Mesodermal cell (in vitro differentiated cells): Measurements from ENCODE around the gene AAK1.

Source experiments
- H3K27ac ChIP-seq: 2 replicates; pipeline ENCODE4 v1.7.0; 2013; ENCODE audit warnings: mild to moderate bottlenecking, low read depth, low read length, moderate library complexity; ENCODE audit not compliant: severe bottlenecking
- H3K36me3 ChIP-seq: 2 replicates; pipeline ENCODE4 v1.7.1; 2013; ENCODE audit warnings: mild to moderate bottlenecking, low read length, moderate library complexity; ENCODE audit not compliant: control insufficient read depth, insufficient read depth
- H3K4me1 ChIP-seq: one replicate; pipeline ENCODE4 v1.7.1; 2013; ENCODE audit warnings: mild to moderate bottlenecking, low read length; ENCODE audit not compliant: insufficient read depth, control insufficient read depth, poor library complexity, severe bottlenecking
- H3K4me3 ChIP-seq: 2 replicates; pipeline ENCODE4 v1.7.0; 2013; ENCODE audit warnings: low read length, control low read depth, mild to moderate bottlenecking; ENCODE audit not compliant: insufficient read depth, poor library complexity, severe bottlenecking; ENCODE audit errors: extremely low read depth
- H3K9me3 ChIP-seq: 2 replicates; pipeline ENCODE4 v1.7.1; 2013; ENCODE audit warnings: mild to moderate bottlenecking, low read length, moderate library complexity; ENCODE audit not compliant: control insufficient read depth
- WGBS, 2 experiments: methylation state at CpG; one replicate each; pipeline ENCODE4 v1.1.5; 2013; ENCODE audit warnings: missing lambda C conversion rate in 2 of 2; ENCODE audit not compliant: insufficient coverage in 2 of 2; 5-methylcytosine and 5-hydroxymethylcytosine counted together

Gene AAK1

GRCh38 chr2:69545477-69545932, 98.0 kb downstream of the AAK1 start:
- 100% methylated on average over 1 of the region's 2 CpGs for WGBS, 2 experiments
- Histone ChIP-seq H3K4me1 (no peaks in the 10 kb centered on the region), H3K4me3 (no peak overlapping the region), H3K27ac (no peak overlapping the region), H3K9me3 (peaks cover 11% of the 10 kb centered on the region), H3K36me3 (peaks cover 38% of the 10 kb centered on the region)

GRCh38 chr2:69544951-69545350, 98.6 kb downstream of the AAK1 start:
- H3K9me3 ChIP-seq: peaks cover 11% of the 10 kb centered on the region

DNA sequence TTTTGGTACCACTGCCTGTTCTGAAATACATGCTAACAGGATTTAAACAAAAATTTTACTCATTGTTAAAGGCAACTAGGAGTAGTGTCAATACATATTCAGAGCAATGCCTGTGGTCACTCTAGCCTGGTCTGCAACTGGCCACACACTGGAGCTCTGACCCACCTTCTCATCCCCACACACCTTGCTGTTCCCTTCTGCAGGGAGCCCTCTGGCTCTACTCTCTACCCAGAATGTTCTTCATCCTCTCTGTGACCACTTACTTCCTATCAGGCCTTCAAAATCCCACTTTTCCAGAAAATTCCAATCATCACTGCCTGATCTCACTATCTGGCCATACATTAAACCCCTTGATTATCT, 104.0 kb downstream of the AAK1 start:
- Histone ChIP-seq H3K9me3 (no peaks in the 10 kb centered on the region), H3K36me3 (peaks cover 61% of the 10 kb centered on the region), H3K4me1 (peaks cover 6% of the 10 kb centered on the region), H3K27ac (no peak overlapping the region), H3K4me3 (no peak overlapping the region)

More at GRCh38 chr2:69544951-69545350, 98.6 kb downstream of the AAK1 start:
- no peaks in the 10 kb centered on the region for H3K4me1 ChIP-seq
- peaks cover 38% of the 10 kb centered on the region for H3K36me3 ChIP-seq
- H3K27ac ChIP-seq: no peak overlapping the region
- WGBS, 2 experiments: no CpG with 5 or more reads among the region's 1 CpG
- no peak overlapping the region for H3K4me3 ChIP-seq

DNA sequence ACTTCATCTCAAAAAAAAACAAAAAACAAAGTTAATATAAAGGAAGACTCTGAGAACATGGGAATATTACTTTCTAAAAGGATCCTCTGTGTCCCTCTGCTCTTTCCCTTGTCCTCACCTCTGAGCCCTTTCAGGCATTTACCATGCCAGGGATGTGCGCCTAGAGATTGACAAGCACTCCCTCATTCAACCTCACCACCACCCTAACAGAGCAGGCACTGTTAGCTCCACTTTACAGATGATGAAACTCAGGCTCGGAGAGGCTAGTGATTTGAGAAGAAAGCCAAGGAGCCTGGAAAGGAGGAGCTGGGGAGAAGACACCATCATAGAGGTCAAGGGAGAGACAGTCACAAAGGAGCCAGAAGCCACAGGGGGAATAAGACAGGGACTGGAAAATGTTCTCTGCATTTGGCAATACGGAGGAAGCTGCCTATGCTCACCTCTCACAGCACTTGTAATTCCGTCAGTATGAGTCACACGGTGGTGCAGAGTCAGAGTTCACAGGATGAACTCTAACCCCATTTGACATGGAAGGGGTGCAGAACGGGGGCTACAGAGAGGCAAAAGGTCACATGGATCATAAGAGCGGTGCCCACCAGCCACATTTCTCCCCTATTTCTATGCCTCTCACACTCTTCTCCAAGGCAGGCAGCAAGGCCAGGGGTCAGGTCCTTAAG, 104.5 kb downstream of the AAK1 start:
- Histone ChIP-seq H3K9me3 (no peaks in the 10 kb centered on the region), H3K4me1 (peaks cover 6% of the 10 kb centered on the region), H3K27ac (peak overlapping the region; percentile 60), H3K4me3 (no peak overlapping the region), H3K36me3 (peaks cover 60% of the 10 kb centered on the region)
- 72 to 74% methylated on average over 4 to 7 of the region's 7 CpGs for WGBS, 2 experiments

DNA sequence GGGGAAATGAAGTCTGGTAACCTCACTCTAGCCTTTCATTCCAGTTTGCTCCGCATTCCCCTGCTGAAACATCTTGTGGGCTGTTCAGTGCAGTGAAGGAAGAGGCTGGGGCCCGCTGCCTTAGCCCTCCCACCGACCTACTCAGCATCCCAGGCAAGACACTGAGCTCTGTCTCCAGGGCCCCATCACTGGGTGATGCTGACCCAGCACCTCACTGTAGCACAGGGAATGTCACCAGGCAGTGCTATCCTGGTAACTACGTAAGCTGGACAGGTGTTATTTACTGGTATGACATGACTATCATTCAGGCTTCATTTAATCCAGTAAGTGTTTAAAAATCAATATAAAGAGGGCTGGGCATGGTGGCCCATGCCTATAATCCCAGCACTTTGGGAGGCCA, 105.3 kb downstream of the AAK1 start:
- Histone ChIP-seq H3K4me3 (no peak overlapping the region), H3K4me1 (peaks cover 6% of the 10 kb centered on the region), H3K27ac (no peak overlapping the region), H3K9me3 (no peaks in the 10 kb centered on the region), H3K36me3 (peaks cover 61% of the 10 kb centered on the region)
- 96 to 100% methylated on average over 1 to 3 of the region's 4 CpGs for WGBS, 2 experiments

DNA sequence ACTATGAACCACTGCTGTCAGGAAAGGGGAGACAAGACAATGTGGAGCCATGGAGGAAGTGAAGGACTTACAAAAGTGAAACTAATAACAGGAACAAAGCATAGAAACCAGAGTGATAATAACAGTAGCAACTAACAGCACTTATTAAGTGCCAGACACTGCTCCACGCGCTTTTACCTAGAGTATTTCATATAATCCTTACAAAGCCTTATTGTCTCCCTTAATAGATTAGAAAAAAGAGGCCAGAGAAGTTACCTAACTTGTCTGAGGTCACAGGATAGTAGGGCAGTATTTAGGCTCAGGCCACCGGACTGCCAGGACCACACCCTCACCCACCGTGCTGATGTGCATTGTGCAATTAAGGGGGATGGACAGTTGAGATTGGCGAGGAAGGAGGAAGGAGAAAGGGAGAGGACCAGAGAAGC, 107.7 kb downstream of the AAK1 start:
- Histone ChIP-seq H3K9me3 (no peaks in the 10 kb centered on the region), H3K27ac (no peak overlapping the region), H3K4me1 (peaks cover 6% of the 10 kb centered on the region), H3K4me3 (no peak overlapping the region), H3K36me3 (peaks cover 60% of the 10 kb centered on the region)
- 100% methylated on average over 1 of the region's 5 CpGs for WGBS, 2 experiments

- WGBS, 2 experiments: 77 to 86% methylated on average over 6 to 7 of the region's 7 CpGs
- Histone ChIP-seq H3K4me3 (no peak overlapping the region), H3K4me1 (no peaks in the 10 kb centered on the region), H3K27ac (no peak overlapping the region), H3K36me3 (peaks cover 70% of the 10 kb centered on the region), H3K9me3 (no peaks in the 10 kb centered on the region)
These were observed 112.4 kb downstream of the AAK1 start for GRCh38 chr2:69531186-69531585.

DNA sequence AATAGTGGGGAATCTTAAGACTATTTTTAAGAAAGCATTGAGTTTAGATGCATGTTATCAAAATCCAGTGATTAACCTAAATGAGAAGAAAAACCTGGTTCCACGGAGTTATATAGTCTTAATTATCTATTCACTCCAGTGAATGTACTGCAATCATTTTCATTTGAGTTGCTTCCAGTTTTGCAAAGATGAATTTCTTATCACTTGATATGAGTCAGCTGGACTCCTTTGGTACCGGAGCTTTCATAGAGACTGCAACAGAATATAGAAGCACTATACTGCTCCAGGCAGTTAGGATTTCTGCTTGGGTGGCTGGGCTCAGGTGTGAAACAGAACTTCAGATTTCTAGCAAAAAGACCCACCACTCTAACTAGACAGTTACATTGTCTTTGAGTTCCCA, 114.1 kb downstream of the AAK1 start:
- no peaks in the 10 kb centered on the region for H3K4me1 ChIP-seq
- WGBS, 2 experiments: 0 to 86% methylated on average over 1 of the region's 2 CpGs
- H3K4me3 ChIP-seq: no peak overlapping the region
- H3K36me3 ChIP-seq: peaks cover 82% of the 10 kb centered on the region
- H3K27ac ChIP-seq: no peak overlapping the region
- no peaks in the 10 kb centered on the region for H3K9me3 ChIP-seq

DNA sequence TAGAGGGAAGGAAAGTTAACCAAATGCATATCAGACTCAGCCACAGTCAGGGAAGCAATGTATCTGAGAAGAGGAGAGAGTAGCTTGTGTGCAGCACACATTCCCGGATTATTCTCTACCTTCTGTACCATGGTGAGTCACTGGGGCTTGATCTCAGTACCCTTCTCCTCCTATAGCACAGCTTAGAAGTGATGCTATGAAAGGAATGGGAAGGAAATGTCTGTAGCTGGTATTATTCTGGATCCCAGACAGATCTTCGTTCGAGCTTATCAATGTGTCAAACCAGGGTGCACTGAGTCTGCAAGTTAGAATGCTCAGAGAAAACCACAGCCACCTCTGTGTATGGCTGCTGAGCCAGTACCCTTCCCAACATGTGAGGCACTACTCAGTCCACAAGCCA, 118.3 kb downstream of the AAK1 start:
- Histone ChIP-seq H3K36me3 (peaks cover 83% of the 10 kb centered on the region), H3K4me1 (no peaks in the 10 kb centered on the region), H3K27ac (no peak overlapping the region), H3K9me3 (no peaks in the 10 kb centered on the region), H3K4me3 (no peak overlapping the region)
- WGBS, 2 experiments: 95 to 100% methylated on average over 2 of the region's 3 CpGs

DNA sequence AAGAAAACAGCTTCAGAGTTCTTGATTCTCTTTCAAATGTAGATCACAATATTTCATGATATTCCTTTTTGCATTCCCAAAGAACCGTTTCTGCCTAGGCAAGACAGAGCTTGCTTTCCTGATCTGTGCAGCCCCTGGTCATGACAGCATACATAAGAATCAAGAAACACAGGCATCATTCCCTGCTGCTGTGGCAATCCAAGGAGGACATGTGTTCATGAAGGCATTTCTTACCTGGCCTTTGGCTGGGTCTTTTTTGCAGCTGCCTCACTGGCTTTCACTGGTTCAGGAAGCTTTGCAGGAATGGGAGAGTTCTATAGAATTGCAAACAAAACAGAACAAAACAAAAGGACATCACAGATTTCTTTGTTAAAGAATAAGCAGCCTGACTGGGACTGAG, 118.7 kb downstream of the AAK1 start:
- no peak overlapping the region for H3K4me3 ChIP-seq
- H3K27ac ChIP-seq: no peak overlapping the region
- H3K9me3 ChIP-seq: no peaks in the 10 kb centered on the region
- WGBS, 2 experiments: 100% methylated on average over 1 of the region's 1 CpG; no CpG with 5 or more reads in 1 of the 2 experiments
- peaks cover 87% of the 10 kb centered on the region for H3K36me3 ChIP-seq
- no peaks in the 10 kb centered on the region for H3K4me1 ChIP-seq

DNA sequence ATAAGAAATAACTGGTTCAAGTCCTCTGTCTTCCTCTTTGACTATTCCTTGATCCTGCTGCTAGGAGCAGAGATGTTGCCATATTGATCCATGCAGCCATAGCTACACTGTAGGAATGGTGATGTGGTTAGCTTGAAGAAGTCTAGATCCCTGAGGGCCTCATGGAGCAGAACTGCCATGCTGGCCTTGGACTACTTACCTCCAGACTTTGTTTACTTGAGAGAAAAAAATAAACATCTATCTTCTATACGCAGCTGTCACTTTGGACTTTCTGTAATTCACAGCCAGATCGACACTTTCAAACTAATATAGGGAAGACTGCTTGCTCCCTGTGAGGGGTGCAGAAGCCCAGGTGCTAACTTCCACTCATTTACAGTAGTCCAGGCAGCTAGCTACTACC, 121.8 kb downstream of the AAK1 start:
- no peak overlapping the region for H3K4me3 ChIP-seq
- WGBS, 2 experiments: 100% methylated on average over 2 of the region's 2 CpGs
- no peaks in the 10 kb centered on the region for H3K4me1 ChIP-seq
- no peaks in the 10 kb centered on the region for H3K9me3 ChIP-seq
- H3K36me3 ChIP-seq: peaks cover 92% of the 10 kb centered on the region
- no peak overlapping the region for H3K27ac ChIP-seq
